Mucosa of rectum (tissue), 2 donors: ENCODE data around the gene NCS1.

Experiments
- H3K27ac ChIP-seq, 2 donors: one replicate each; pipeline ENCODE4 v1.7.0; 2013; ENCODE audit warnings: inconsistent platforms in 2 of 2, low read depth in 2 of 2, low read length in 2 of 2
- H3K27me3 ChIP-seq, 2 donors: one replicate each; pipeline ENCODE4 v1.7.0; 2013; ENCODE audit warnings: low read length in 2 of 2; ENCODE audit not compliant: control insufficient read depth in 2 of 2, insufficient read depth in 2 of 2
- H3K36me3 ChIP-seq, 2 donors: one replicate each; pipeline ENCODE4 v1.7.0; 2013; ENCODE audit warnings: low read length in 2 of 2; ENCODE audit not compliant: control insufficient read depth in 2 of 2, insufficient read depth in 2 of 2
- H3K4me1 ChIP-seq, 2 donors: one replicate each; pipeline ENCODE4 v1.7.0; 2013; ENCODE audit warnings: low read length in 2 of 2, mild to moderate bottlenecking in 1 of 2; ENCODE audit not compliant: control insufficient read depth in 2 of 2, insufficient read depth in 2 of 2
- H3K4me3 ChIP-seq, 2 donors: one replicate each; pipeline ENCODE4 v1.7.0; 2013; ENCODE audit warnings: low read length in 2 of 2
- H3K9ac ChIP-seq, 2 donors: one replicate each; pipeline ENCODE4 v1.7.0; 2013; ENCODE audit warnings: low read length in 2 of 2, low read depth in 1 of 2, mild to moderate bottlenecking in 1 of 2
- H3K9me3 ChIP-seq, 2 donors: one replicate each; pipeline ENCODE4 v1.7.0; 2013; ENCODE audit warnings: low read length in 2 of 2; ENCODE audit not compliant: control insufficient read depth in 2 of 2
- donor health status: healthy.
- donor health status: Normal muscosa, but diverticular disease.

The NCS1 gene

GRCh38 chr9:130192382-130192999, 20.3 kb downstream of the NCS1 start:
- Histone ChIP-seq H3K27me3 (no peaks in the 10 kb centered on the region), H3K9ac (no peak overlapping the region), H3K27ac (peak overlapping the region in 1 of 2 donors; percentile 16), H3K9me3 (no peaks in the 10 kb centered on the region), H3K4me1 (peaks cover 5% of the 10 kb centered on the region in 2 donors), H3K4me3 (no peak overlapping the region), H3K36me3 (no peaks in the 10 kb centered on the region)

- Histone ChIP-seq H3K4me3 (no peak overlapping the region), H3K36me3 (no peaks in the 10 kb centered on the region), H3K9ac (no peak overlapping the region), H3K9me3 (no peaks in the 10 kb centered on the region), H3K27ac (peak overlapping the region in 1 of 2 donors; percentile 16), H3K27me3 (no peaks in the 10 kb centered on the region), H3K4me1 (peaks cover 1 to 3% of the 10 kb centered on the region in 2 donors)
These were observed 20.9 kb downstream of the NCS1 start for GRCh38 chr9:130193103-130193502.

GRCh38 chr9:130193531-130194377, 21.6 kb downstream of the NCS1 start:
- Histone ChIP-seq H3K9ac (no peak overlapping the region), H3K36me3 (no peaks in the 10 kb centered on the region), H3K27ac (peak overlapping the region in 1 of 2 donors; percentile 9), H3K4me1 (peaks cover 0 to 3% of the 10 kb centered on the region in 2 donors), H3K9me3 (no peaks in the 10 kb centered on the region), H3K27me3 (no peaks in the 10 kb centered on the region), H3K4me3 (no peak overlapping the region)

- H3K9me3 ChIP-seq, result no peaks in the 10 kb centered on the region
- H3K36me3 ChIP-seq, result no peaks in the 10 kb centered on the region
- no peaks in the 10 kb centered on the region for H3K27me3 ChIP-seq
- no peak overlapping the region for H3K4me3 ChIP-seq
- H3K9ac ChIP-seq, result no peak overlapping the region
- no peak overlapping the region for H3K27ac ChIP-seq
- H3K4me1 ChIP-seq, result no peaks in the 10 kb centered on the region
These were observed 22.3 kb downstream of the NCS1 start for GRCh38 chr9:130194378-130194932.

- Histone ChIP-seq H3K9ac (no peak overlapping the region), H3K4me1 (no peaks in the 10 kb centered on the region)
These were observed 23.4 kb downstream of the NCS1 start for GRCh38 chr9:130195638-130196037.

GRCh38 chr9:130196643-130197042, 24.4 kb downstream of the NCS1 start:
- Histone ChIP-seq H3K4me1 (no peaks in the 10 kb centered on the region), H3K9ac (no peak overlapping the region), H3K9me3 (no peaks in the 10 kb centered on the region), H3K27me3 (no peaks in the 10 kb centered on the region), H3K36me3 (no peaks in the 10 kb centered on the region), H3K4me3 (no peak overlapping the region), H3K27ac (no peak overlapping the region)

More at GRCh38 chr9:130195638-130196037, 23.4 kb downstream of the NCS1 start:
- no peak overlapping the region for H3K4me3 ChIP-seq
- H3K36me3 ChIP-seq, result no peaks in the 10 kb centered on the region
- H3K27me3 ChIP-seq, result no peaks in the 10 kb centered on the region
- H3K9me3 ChIP-seq, result no peaks in the 10 kb centered on the region
- no peak overlapping the region for H3K27ac ChIP-seq

- Histone ChIP-seq H3K9me3 (no peaks in the 10 kb centered on the region), H3K27ac (no peak overlapping the region), H3K4me1 (no peaks in the 10 kb centered on the region)
These were observed 25.2 kb downstream of the NCS1 start for GRCh38 chr9:130197386-130197785.

GRCh38 chr9:130197888-130198287, 25.7 kb downstream of the NCS1 start:
- Histone ChIP-seq H3K9ac (no peak overlapping the region), H3K4me3 (no peak overlapping the region), H3K27ac (no peak overlapping the region), H3K9me3 (no peaks in the 10 kb centered on the region), H3K4me1 (no peaks in the 10 kb centered on the region), H3K27me3 (no peaks in the 10 kb centered on the region), H3K36me3 (no peaks in the 10 kb centered on the region)

More at GRCh38 chr9:130197386-130197785, 25.2 kb downstream of the NCS1 start:
- Histone ChIP-seq H3K27me3 (no peaks in the 10 kb centered on the region), H3K36me3 (no peaks in the 10 kb centered on the region), H3K9ac (no peak overlapping the region), H3K4me3 (no peak overlapping the region)

- no peak overlapping the region for H3K9ac ChIP-seq
- no peak overlapping the region for H3K4me3 ChIP-seq
- no peaks in the 10 kb centered on the region for H3K36me3 ChIP-seq
- H3K9me3 ChIP-seq, result no peaks in the 10 kb centered on the region
- H3K27me3 ChIP-seq, result no peaks in the 10 kb centered on the region
- H3K4me1 ChIP-seq, result no peaks in the 10 kb centered on the region
- H3K27ac ChIP-seq, result no peak overlapping the region
These were observed 26.4 kb downstream of the NCS1 start for GRCh38 chr9:130198501-130199179.

GRCh38 chr9:130199605-130200004, 27.4 kb downstream of the NCS1 start:
- Histone ChIP-seq H3K4me3 (no peak overlapping the region), H3K4me1 (no peaks in the 10 kb centered on the region), H3K27ac (no peak overlapping the region), H3K9ac (no peak overlapping the region), H3K36me3 (no peaks in the 10 kb centered on the region), H3K9me3 (no peaks in the 10 kb centered on the region), H3K27me3 (no peaks in the 10 kb centered on the region)
